ENCODE data around the gene RALGPS1.

Gene RALGPS1

DNA sequence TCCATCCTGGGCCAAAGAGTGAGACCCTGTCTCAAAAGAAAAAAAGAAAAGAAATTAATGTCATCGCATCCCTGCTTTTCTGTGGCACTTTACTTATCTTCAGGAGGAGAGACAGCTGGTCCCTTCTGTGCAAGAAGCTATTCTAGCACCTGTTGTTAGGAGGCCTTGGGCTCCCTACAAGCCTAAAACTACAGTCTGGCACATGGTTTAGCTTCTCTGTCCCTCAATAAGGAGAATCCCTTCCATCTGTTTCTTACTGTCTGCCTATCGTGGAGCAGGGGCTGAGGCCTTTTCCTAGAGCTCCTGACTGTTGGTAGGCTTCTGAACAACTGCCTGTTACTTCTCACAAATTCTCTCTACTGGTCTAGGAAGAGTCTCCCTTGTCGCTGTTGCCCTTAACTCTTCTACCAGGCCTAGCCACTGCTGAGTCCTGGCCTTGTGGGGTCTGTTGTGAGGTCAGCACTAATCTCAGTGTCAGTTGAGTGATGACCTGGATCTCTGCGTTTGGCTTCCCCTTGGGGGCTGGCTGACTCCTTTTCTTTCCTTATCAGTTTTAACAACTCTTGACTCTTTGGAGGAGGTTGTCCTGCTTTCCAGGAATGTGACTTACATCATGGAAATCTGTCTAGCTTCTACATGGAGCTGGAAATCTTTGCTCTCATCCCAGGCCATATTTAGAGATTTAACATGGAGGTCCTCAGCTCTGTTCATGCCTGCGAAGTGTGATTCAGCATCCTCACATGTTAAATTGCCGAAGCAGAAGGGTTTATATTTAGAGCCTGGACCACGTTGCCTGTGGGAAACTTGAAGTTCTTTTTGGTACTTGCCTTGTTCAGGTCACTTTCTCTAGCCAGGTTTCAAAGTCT is 344.3 kb downstream of the RALGPS1 start:
- no peak for DNase-seq (ENCODE audit: low read depth)

- no peak for DNase-seq (ENCODE audit: low read depth)
Measured at GRCh38 chr9:127262602-127263001, 348.0 kb downstream of the RALGPS1 start.

DNA sequence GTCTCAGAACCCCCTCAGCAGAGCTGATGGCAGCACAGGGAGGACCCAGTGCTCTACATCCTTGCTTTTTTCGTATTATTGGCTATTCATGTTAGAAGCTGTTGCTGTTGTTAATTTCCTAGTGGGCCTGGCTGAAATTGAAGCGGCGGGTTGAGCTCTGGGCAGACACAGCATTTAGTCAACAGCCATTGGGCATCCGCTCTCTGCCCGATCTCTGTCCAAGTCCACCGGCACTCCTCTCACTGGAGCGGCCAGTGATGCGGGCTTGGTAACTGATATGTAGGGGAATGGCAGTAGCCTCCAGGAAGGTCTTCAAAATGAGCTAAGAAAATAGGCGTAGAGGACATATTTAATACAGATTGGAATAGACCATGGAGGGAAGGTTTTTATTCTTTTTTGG is 348.7 kb downstream of the RALGPS1 start:
- DNase-seq (ENCODE audit: low read depth), result no peak

- no peak for DNase-seq (ENCODE audit: low read depth)
Measured at GRCh38 chr9:127263664-127264063, 349.1 kb downstream of the RALGPS1 start.

- no peak for DNase-seq (ENCODE audit: low read depth)
Measured at GRCh38 chr9:127264462-127265219, 350.1 kb downstream of the RALGPS1 start, which contains the start of gene GARNL3. TSS of gene GARNL3 (plus strand) at chr9:127264774. CDS start at chr9:127264878, 104 bp downstream.

- DNase-seq (ENCODE audit: low read depth), result no peak
Measured at GRCh38 chr9:127267793-127268525, 353.4 kb downstream of the RALGPS1 start.

DNA sequence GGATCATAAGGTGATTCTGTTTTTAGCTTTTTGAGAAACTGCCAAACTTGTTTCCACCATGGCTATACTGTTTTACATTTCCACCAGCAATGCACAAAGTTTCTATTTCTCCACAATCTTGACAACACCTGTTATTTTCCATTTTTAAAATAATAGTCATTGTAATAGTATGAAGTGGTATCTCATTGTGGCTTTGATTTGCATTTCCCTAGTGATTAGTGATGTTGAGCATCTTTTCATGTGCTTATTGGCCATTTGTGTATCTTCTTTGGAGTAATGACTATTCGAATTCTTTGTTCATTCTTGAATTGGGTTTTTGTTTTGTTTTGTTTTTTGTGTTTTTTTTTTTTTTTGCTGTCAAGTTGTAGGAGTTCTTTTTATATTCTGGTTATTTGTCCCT is 354.9 kb downstream of the RALGPS1 start:
- no peak for DNase-seq (ENCODE audit: low read depth)
